ENCODE data around the gene ACOX1. TPM values are rescaled to one million over a fixed set of nuclear protein-coding genes. Genes with fewer than 3 reads are reported as not detected.

ACOX1 gene
- total RNA-seq, 1 donor from 2014 or later, result 23.3 TPM

- no peaks in the 10 kb centered on the region for H3K27me3 Mint-ChIP-seq
- peaks cover 5% of the 10 kb centered on the region for H3K4me1 Mint-ChIP-seq
- no peaks in the 10 kb centered on the region for H3K9me3 Mint-ChIP-seq
- H3K36me3 Mint-ChIP-seq (ENCODE audit: low read depth), result no peaks in the 10 kb centered on the region
- ChIA-PET POLR2A (no interaction called here), CTCF (interaction anchor here (0.6 to 3.0 kb wide), 19 partner anchors 10 to 385 kb away, joined by 3 to 50 read pairs (median 4); partner anchors contain the start of genes ACOX1, CDK3 and EXOC7)
- H3K4me3 Mint-ChIP-seq, result no peak overlapping the region
- intact Hi-C loops (cut with micrococcal nuclease), result loop anchor here (5.0 to 10.0 kb wide), 3 partner anchors 109 to 371 kb away; partner anchors contain the start of gene SPHK1
- TF ChIP-seq CTCF (IDR thresholded peaks at IDR 0.05), result no peak
- H3K27ac Mint-ChIP-seq, result no peak overlapping the region
- ATAC-seq (ENCODE audit: low read depth) (no peak), DNase-seq (no peak)
Observed at GRCh38 chr17:76013377-76013932, 34.5 kb upstream of the ACOX1 start.

- POLR2A ChIA-PET, result interaction anchor here (1.1 kb wide), 1 partner anchor 107 kb away, joined by 3 read pairs; the partner anchor contains the start of gene MRPL38
- DNase-seq, result no peak
- H3K36me3 Mint-ChIP-seq (ENCODE audit: low read depth), result no peaks in the 10 kb centered on the region
- H3K27me3 Mint-ChIP-seq, result no peaks in the 10 kb centered on the region
- TF ChIP-seq CTCF (IDR thresholded peaks at IDR 0.05), result no peak
- peaks cover 5% of the 10 kb centered on the region for H3K4me1 Mint-ChIP-seq
- H3K27ac Mint-ChIP-seq, result no peak overlapping the region
- CTCF ChIA-PET, result interaction anchor here (0.8 to 2.2 kb wide), 4 partner anchors 8 to 287 kb away, joined by 3 to 6 read pairs (median 4); no protein-coding TSS in a partner anchor
- ATAC-seq (ENCODE audit: low read depth), result no peak
- intact Hi-C loops (cut with micrococcal nuclease), result loop anchor here (5.0 to 10.0 kb wide), 3 partner anchors 110 to 373 kb away; partner anchors contain the start of gene SPHK1
- no peak overlapping the region for H3K4me3 Mint-ChIP-seq
- no peaks in the 10 kb centered on the region for H3K9me3 Mint-ChIP-seq
Observed at GRCh38 chr17:76011951-76012350, 33.0 kb upstream of the ACOX1 start.

GRCh38 chr17:76009969-76010661, 31.1 kb upstream of the ACOX1 start:
- ChIA-PET POLR2A (interaction anchor here (0.5 kb wide), 1 partner anchor 63 kb away, joined by 3 read pairs; no protein-coding TSS in a partner anchor), CTCF (interaction anchor here (1.3 to 3.5 kb wide), 5 partner anchors 10 to 270 kb away, joined by 3 to 17 read pairs (median 6); partner anchors contain the start of gene MRPL38)
- intact Hi-C loops (cut with micrococcal nuclease), result loop anchor here (5.0 to 10.0 kb wide), 3 partner anchors 112 to 375 kb away; partner anchors contain the start of gene SPHK1
- H3K9me3 Mint-ChIP-seq, result no peaks in the 10 kb centered on the region
- H3K4me1 Mint-ChIP-seq, result peaks cover 5% of the 10 kb centered on the region
- DNase-seq (no peak), ATAC-seq (ENCODE audit: low read depth) (no peak)
- no peak for TF ChIP-seq CTCF (IDR thresholded peaks at IDR 0.05)
- H3K36me3 Mint-ChIP-seq (ENCODE audit: low read depth), result no peaks in the 10 kb centered on the region
- no peak overlapping the region for H3K27ac Mint-ChIP-seq
- no peak overlapping the region for H3K4me3 Mint-ChIP-seq
- no peaks in the 10 kb centered on the region for H3K27me3 Mint-ChIP-seq

GRCh38 chr17:76009447-76009846, 30.5 kb upstream of the ACOX1 start:
- ATAC-seq (ENCODE audit: low read depth), result no peak
- CTCF ChIA-PET, result interaction anchor here (1.3 to 3.5 kb wide), 4 partner anchors 10 to 270 kb away, joined by 3 to 17 read pairs (median 5); partner anchors contain the start of gene MRPL38
- H3K36me3 Mint-ChIP-seq (ENCODE audit: low read depth), result no peaks in the 10 kb centered on the region
- no peak for TF ChIP-seq CTCF (IDR thresholded peaks at IDR 0.05)
- DNase-seq, result no peak
- no peaks in the 10 kb centered on the region for H3K27me3 Mint-ChIP-seq
- no peak overlapping the region for H3K4me3 Mint-ChIP-seq
- peaks cover 5% of the 10 kb centered on the region for H3K4me1 Mint-ChIP-seq
- intact Hi-C loops (cut with micrococcal nuclease), result no loop called here
- H3K9me3 Mint-ChIP-seq, result no peaks in the 10 kb centered on the region
- H3K27ac Mint-ChIP-seq, result no peak overlapping the region
- POLR2A ChIA-PET, result interaction anchor here (0.5 kb wide), 1 partner anchor 63 kb away, joined by 3 read pairs; no protein-coding TSS in a partner anchor

Measured in activated B cell treated with CpG ODN at 0.5 μM for 24 hours (primary cell).